Neural crest cell (in vitro differentiated cells): ENCODE measurements around the gene SIK3. TPM values are rescaled to one million over a fixed set of nuclear protein-coding genes. Genes with fewer than 3 reads are reported as not detected.
A peak's percentile ranks its signal among the peaks of the same experiment; 100 is the strongest.

ENCODE experiments used
- DNase-seq: peaks from one replicate; pipeline ENCODE4 v3.0.0; 2021; ENCODE audit warnings: low read depth, mixed read lengths, low spot score
- H3K27ac Mint-ChIP-seq: one replicate; pipeline ENCODE4 v1.8.0; 2021; ENCODE audit warnings: mild to moderate bottlenecking, mixed read lengths; ENCODE audit not compliant: unreplicated experiment
- H3K27me3 Mint-ChIP-seq: 2 replicates; pipeline ENCODE4 v1.8.0; 2021; ENCODE audit warnings: low read depth, mild to moderate bottlenecking, mixed read lengths
- H3K36me3 Mint-ChIP-seq: 2 replicates; pipeline ENCODE4 v1.8.0; 2021; ENCODE audit warnings: low read depth, mild to moderate bottlenecking, mixed read lengths
- H3K4me1 Mint-ChIP-seq: 2 replicates; pipeline ENCODE4 v1.8.0; 2021; ENCODE audit warnings: mixed read lengths
- H3K4me3 Mint-ChIP-seq: one replicate; pipeline ENCODE4 v1.8.0; 2021; ENCODE audit warnings: mild to moderate bottlenecking, mixed read lengths
- H3K9me3 Mint-ChIP-seq: 2 replicates; pipeline ENCODE4 v1.8.0; 2021; ENCODE audit warnings: mixed read lengths
- total RNA-seq: library from RNA; stranded (reverse); gene quantifications from 2 replicates; pipeline ENCODE4 v1.2.1, GENCODE V29; 2021
- TF ChIP-seq, protein P1 (sequence below): fragments of 200-600 bp; sonication (generic); conservative IDR thresholded peaks from 2 replicates; pipeline ENCODE4 v1.5.0; 2021; ENCODE audit warnings: antibody characterized with exemption, mild to moderate bottlenecking

SIK3 gene
- total RNA-seq, 1 donor from 2014 or later = 39.7 TPM

DNA sequence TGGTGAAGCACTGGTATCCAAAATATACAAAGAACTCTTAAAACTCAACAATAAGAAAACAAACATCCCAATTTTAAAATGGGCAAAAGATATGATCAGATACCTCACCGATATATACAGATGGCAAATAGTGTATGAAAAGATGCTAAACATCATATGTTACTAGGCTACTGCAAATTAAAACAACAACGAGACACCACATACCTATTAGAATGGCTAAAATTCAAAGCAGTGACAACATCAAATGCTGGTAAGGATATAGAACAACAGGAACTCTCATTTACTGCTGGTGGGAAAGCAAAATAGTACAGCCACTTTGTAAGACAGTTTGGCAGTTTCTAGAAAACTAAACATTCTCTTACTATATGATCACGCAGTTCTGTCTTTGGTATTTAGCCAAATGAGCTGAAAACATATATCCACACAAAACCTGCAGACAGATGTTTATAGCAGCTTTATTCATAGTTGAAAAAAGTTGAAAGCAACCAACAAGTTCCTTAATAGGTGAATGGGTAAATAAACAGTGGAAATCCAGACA is 38.5 kb downstream of the SIK3 start:
- DNase-seq = no peak
- H3K27ac Mint-ChIP-seq = no peak overlapping the region
- H3K4me1 Mint-ChIP-seq = peaks cover 40% of the 10 kb centered on the region
- H3K4me3 Mint-ChIP-seq = no peak overlapping the region
- TF ChIP-seq, protein P1, sequence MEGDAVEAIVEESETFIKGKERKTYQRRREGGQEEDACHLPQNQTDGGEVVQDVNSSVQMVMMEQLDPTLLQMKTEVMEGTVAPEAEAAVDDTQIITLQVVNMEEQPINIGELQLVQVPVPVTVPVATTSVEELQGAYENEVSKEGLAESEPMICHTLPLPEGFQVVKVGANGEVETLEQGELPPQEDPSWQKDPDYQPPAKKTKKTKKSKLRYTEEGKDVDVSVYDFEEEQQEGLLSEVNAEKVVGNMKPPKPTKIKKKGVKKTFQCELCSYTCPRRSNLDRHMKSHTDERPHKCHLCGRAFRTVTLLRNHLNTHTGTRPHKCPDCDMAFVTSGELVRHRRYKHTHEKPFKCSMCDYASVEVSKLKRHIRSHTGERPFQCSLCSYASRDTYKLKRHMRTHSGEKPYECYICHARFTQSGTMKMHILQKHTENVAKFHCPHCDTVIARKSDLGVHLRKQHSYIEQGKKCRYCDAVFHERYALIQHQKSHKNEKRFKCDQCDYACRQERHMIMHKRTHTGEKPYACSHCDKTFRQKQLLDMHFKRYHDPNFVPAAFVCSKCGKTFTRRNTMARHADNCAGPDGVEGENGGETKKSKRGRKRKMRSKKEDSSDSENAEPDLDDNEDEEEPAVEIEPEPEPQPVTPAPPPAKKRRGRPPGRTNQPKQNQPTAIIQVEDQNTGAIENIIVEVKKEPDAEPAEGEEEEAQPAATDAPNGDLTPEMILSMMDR = no peak
- H3K36me3 Mint-ChIP-seq = no peaks in the 10 kb centered on the region
- H3K27me3 Mint-ChIP-seq = no peaks in the 10 kb centered on the region
- H3K9me3 Mint-ChIP-seq = no peaks in the 10 kb centered on the region

DNA sequence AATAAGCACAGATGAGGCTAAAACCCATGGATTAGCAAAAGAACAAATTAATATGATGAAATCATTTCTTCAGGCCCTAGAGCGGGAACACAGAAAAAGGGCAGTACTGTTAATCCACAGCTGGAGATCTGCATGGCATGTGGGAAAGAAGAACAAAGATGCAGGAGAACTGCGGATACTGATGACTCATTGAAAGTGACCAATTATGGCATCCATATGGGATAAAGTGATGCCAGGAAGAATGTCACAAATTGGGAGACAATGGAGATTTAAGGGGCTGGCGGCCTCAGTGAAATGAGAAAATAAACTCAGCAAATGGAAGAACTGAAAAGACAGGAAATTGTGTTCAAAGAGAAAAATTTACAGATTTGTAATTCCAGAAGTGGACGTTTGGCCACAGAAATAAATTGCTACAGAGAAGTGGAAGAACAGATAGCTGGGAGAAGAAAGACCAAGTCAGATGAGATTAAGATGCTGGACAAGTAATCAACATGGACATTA is 39.4 kb downstream of the SIK3 start:
- no peak for DNase-seq
- Mint-ChIP-seq H3K9me3 (no peaks in the 10 kb centered on the region), H3K4me3 (no peak overlapping the region), H3K27me3 (no peaks in the 10 kb centered on the region), H3K36me3 (no peaks in the 10 kb centered on the region), H3K4me1 (peaks cover 31% of the 10 kb centered on the region), H3K27ac (peak overlapping the region; percentile 11)
- TF ChIP-seq, protein P1 = no peak

DNA sequence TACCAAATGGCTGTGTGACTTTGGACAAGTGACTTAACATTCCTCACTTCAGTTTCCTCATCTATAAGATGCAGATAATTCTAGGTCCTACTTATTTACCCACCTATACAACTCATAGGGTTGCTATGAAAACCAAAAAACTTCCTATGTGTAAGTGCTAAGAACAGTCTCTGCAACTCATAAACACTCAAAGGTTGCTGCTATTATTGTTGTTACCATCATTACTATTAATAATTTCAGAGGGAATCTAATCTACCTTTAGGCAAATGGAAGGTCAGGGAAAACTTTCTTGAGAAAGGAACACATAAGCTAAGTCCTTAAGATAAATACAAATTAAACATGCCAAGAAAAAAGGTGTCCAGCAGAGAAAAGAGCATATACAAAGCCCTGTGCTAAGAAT is 40.5 kb downstream of the SIK3 start:
- no peak overlapping the region for H3K27ac Mint-ChIP-seq
- no peaks in the 10 kb centered on the region for H3K36me3 Mint-ChIP-seq
- peaks cover 26% of the 10 kb centered on the region for H3K4me1 Mint-ChIP-seq
- no peak overlapping the region for H3K4me3 Mint-ChIP-seq
- TF ChIP-seq, protein P1 = no peak
- no peaks in the 10 kb centered on the region for H3K9me3 Mint-ChIP-seq
- no peak for DNase-seq
- H3K27me3 Mint-ChIP-seq = no peaks in the 10 kb centered on the region

GRCh38 chr11:117057317-117057716 is 40.9 kb downstream of the SIK3 start:
- Mint-ChIP-seq H3K27me3 (no peaks in the 10 kb centered on the region), H3K27ac (no peak overlapping the region), H3K4me1 (peaks cover 26% of the 10 kb centered on the region), H3K9me3 (no peaks in the 10 kb centered on the region), H3K36me3 (no peaks in the 10 kb centered on the region), H3K4me3 (no peak overlapping the region)
- TF ChIP-seq, protein P1 = no peak
- no peak for DNase-seq

DNA sequence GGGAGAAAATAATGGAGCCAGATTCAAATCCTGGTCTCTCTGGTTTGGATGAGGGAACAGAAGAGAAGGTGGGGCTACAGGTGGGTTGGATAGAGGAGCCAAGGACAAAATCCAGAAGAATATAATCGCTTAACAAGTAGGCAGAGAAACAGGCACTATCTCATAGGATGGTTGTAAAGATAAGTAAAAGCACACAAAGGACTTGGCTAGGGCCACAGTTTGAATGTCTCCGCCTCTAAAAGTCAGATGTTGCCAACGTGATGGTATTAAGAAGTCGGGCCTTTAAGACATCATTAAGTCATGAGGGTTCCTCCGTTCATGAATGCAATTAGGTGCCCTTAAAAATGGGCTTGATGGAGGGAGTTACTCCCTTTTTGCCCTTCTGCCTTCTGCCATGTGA is 42.8 kb downstream of the SIK3 start:
- no peak for DNase-seq
- Mint-ChIP-seq H3K27ac (no peak overlapping the region), H3K27me3 (no peaks in the 10 kb centered on the region), H3K4me3 (no peak overlapping the region), H3K9me3 (no peaks in the 10 kb centered on the region), H3K36me3 (no peaks in the 10 kb centered on the region), H3K4me1 (peaks cover 23% of the 10 kb centered on the region)
- TF ChIP-seq, protein P1 = no peak
